H1 (cell line): ENCODE results near the gene PCAT7. TPM values are rescaled to one million over a fixed set of nuclear protein-coding genes. Genes with fewer than 3 reads are reported as not detected.

Source experiments
- CTCF ChIA-PET: fragments of 300-600 bp; sonication (Branson Sonifier 250); formaldehyde crosslinking; loops from one replicate; lab custom pipeline; 2021; ENCODE audit not compliant: partially characterized antibody; lab: Charles Lee
- POLR2A ChIA-PET: fragments of 300-600 bp; sonication (Branson Sonifier 250); formaldehyde crosslinking; loops from one replicate; lab custom pipeline; 2021; ENCODE audit warnings: inconsistent platforms; ENCODE audit not compliant: partially characterized antibody; lab: Charles Lee
- DNase-seq, 2 experiments: peaks; one replicate each; pipeline versions ENCODE4 v3.0.0 to v3.0.0-alpha.2; 2010 to 2022; ENCODE audit warnings: low spot score in 2 of 2, low read depth in 1 of 2, mixed read lengths in 1 of 2
- FAIRE-seq: peaks from 2 replicates; lab custom pipeline; 2011; peaks lifted over from hg19 to GRCh38; lab: Jason Lieb, UNC
- H2AFZ ChIP-seq: 2 replicates; pipeline ENCODE4 v1.8.1; 2012; ENCODE audit warnings: low read length, inconsistent platforms
- H2AK5ac ChIP-seq: 2 replicates; pipeline ENCODE4 v1.6.1; 2013; ENCODE audit warnings: low read depth, low read length
- H2BK120ac ChIP-seq: replicated peaks from 2 replicates; pipeline ENCODE3; 2013; ENCODE audit warnings: low read depth, low read length, inconsistent platforms
- H2BK12ac ChIP-seq: 2 replicates; pipeline ENCODE4 v1.6.1; 2013; ENCODE audit warnings: low read depth, low read length
- H2BK15ac ChIP-seq: 2 replicates; pipeline ENCODE4 v1.6.1; 2013; ENCODE audit warnings: low read length
- H2BK20ac ChIP-seq: 2 replicates; pipeline ENCODE4 v1.6.1; 2013; ENCODE audit warnings: low read length
- H2BK5ac ChIP-seq: 2 replicates; pipeline ENCODE4 v1.6.1; 2013; ENCODE audit warnings: low read depth, low read length
- H3K14ac ChIP-seq: 2 replicates; pipeline ENCODE4 v1.6.1; 2013; ENCODE audit warnings: inconsistent platforms; ENCODE audit not compliant: insufficient read length
- H3K18ac ChIP-seq: 2 replicates; pipeline ENCODE4 v1.6.1; 2013; ENCODE audit warnings: low read length; ENCODE audit errors: extremely low read depth
- H3K23ac ChIP-seq: 2 replicates; pipeline ENCODE4 v1.6.1; 2013; ENCODE audit warnings: inconsistent platforms; ENCODE audit not compliant: insufficient read length
- H3K23me2 ChIP-seq: 2 replicates; pipeline ENCODE4 v1.6.1; 2013; ENCODE audit warnings: low read depth, low read length
- H3K27ac ChIP-seq: 2 replicates; pipeline ENCODE4 v1.6.1; 2011; ENCODE audit warnings: low read depth, low read length, inconsistent platforms
- H3K27me3 ChIP-seq, 4 experiments: replicated peaks in 1 of 4; 1 replicate in 1 of 4; 2 replicates in 3 of 4; pipeline versions ENCODE4 v1.6.1 to v1.8.1; 2011 to 2013; ENCODE audit warnings: low read length in 3 of 4, mild to moderate bottlenecking in 3 of 4, inconsistent platforms in 2 of 4, mixed read lengths in 2 of 4, moderate library complexity in 1 of 4; ENCODE audit not compliant: control insufficient read depth in 3 of 4, insufficient read depth in 3 of 4; ENCODE audit errors: extremely low read depth in 1 of 4
- H3K36me3 ChIP-seq, 4 experiments: 2 replicates each; pipeline versions ENCODE4 v1.6.1 to v1.8.1; 2011 to 2013; ENCODE audit warnings: mild to moderate bottlenecking in 4 of 4, low read length in 3 of 4, moderate library complexity in 2 of 4, control low read depth in 1 of 4, inconsistent platforms in 1 of 4; ENCODE audit not compliant: insufficient read depth in 4 of 4, control insufficient read depth in 2 of 4
- H3K4ac ChIP-seq: replicated peaks from 2 replicates; pipeline ENCODE3; 2013; ENCODE audit warnings: low read length, low read depth, mixed read lengths, inconsistent platforms; ENCODE audit not compliant: insufficient read length
- H3K4me1 ChIP-seq, 4 experiments: replicated peaks in 1 of 4; 1 replicate in 1 of 4; 2 replicates in 3 of 4; pipeline versions ENCODE4 v1.6.1 to v1.8.1; 2011 to 2013; ENCODE audit warnings: low read length in 3 of 4, inconsistent platforms in 2 of 4, mixed read lengths in 1 of 4; ENCODE audit not compliant: insufficient read depth in 4 of 4, control insufficient read depth in 3 of 4
- H3K4me2 ChIP-seq, 2 experiments: 2 replicates each; pipeline versions ENCODE4 v1.6.1 to v1.8.1; 2011 to 2013; ENCODE audit warnings: low read depth in 2 of 2, low read length in 2 of 2, control low read depth in 1 of 2, inconsistent platforms in 1 of 2, mild to moderate bottlenecking in 1 of 2; ENCODE audit not compliant: insufficient read depth in 1 of 2
- H3K4me3 ChIP-seq, 4 experiments: fragments of 200-600, 300-600 bp in 1 of 4; sonication (generic), shearing (Covaris generic), sonication (Bioruptor Twin) in 1 of 4; 2 replicates each; pipeline versions ENCODE4 v1.5.1 to v1.8.1; 2011 to 2016; ENCODE audit warnings: low read length in 4 of 4, low read depth in 3 of 4, control low read depth in 2 of 4, inconsistent platforms in 2 of 4, mild to moderate bottlenecking in 2 of 4, mixed read lengths in 1 of 4, moderate library complexity in 1 of 4; ENCODE audit not compliant: insufficient read depth in 2 of 4; ENCODE audit errors: extremely low read depth in 1 of 4
- H3K56ac ChIP-seq: replicated peaks from 2 replicates; pipeline ENCODE3; 2013; ENCODE audit warnings: low read depth, mild to moderate bottlenecking, mixed read lengths, low read length, inconsistent platforms; ENCODE audit not compliant: insufficient read length
- H3K79me1 ChIP-seq: 2 replicates; pipeline ENCODE4 v1.6.1; 2013; ENCODE audit warnings: low read depth, low read length, control low read depth
- H3K79me2 ChIP-seq, 2 experiments: 2 replicates each; pipeline versions ENCODE4 v1.6.1 to v1.8.1; 2012 to 2013; ENCODE audit warnings: low read length in 2 of 2, mild to moderate bottlenecking in 2 of 2, inconsistent platforms in 1 of 2; ENCODE audit not compliant: insufficient read depth in 2 of 2, control insufficient read depth in 1 of 2
- H3K9ac ChIP-seq, 4 experiments: replicated peaks in 1 of 4; 1 replicate in 1 of 4; 2 replicates in 3 of 4; pipeline versions ENCODE4 v1.6.1 to v1.8.1; 2011 to 2013; ENCODE audit warnings: low read depth in 3 of 4, low read length in 3 of 4, control low read depth in 2 of 4, mild to moderate bottlenecking in 2 of 4, moderate library complexity in 2 of 4, inconsistent platforms in 1 of 4; ENCODE audit errors: extremely low read depth in 1 of 4
- H3K9me3 ChIP-seq, 2 experiments: 2 replicates each; pipeline versions ENCODE4 v1.6.1 to v1.8.1; 2012 to 2013; ENCODE audit warnings: mild to moderate bottlenecking in 2 of 2, moderate library complexity in 2 of 2, control low read depth in 1 of 2, inconsistent platforms in 1 of 2, low read depth in 1 of 2, low read length in 1 of 2, mixed read lengths in 1 of 2; ENCODE audit not compliant: insufficient read depth in 2 of 2
- H4K20me1 ChIP-seq, 2 experiments: replicated peaks in 1 of 2; 2 replicates each; pipeline versions ENCODE3 to v1.8.1; 2011 to 2013; ENCODE audit warnings: inconsistent platforms in 2 of 2, low read length in 2 of 2, mild to moderate bottlenecking in 1 of 2; ENCODE audit not compliant: insufficient read depth in 2 of 2, control insufficient read depth in 1 of 2
- H4K5ac ChIP-seq: 2 replicates; pipeline ENCODE4 v1.6.1; 2013; ENCODE audit warnings: low read length, low read depth, mixed read lengths, inconsistent platforms; ENCODE audit not compliant: insufficient read length
- H4K8ac ChIP-seq: 2 replicates; pipeline ENCODE4 v1.8.0; 2013; ENCODE audit warnings: mild to moderate bottlenecking, moderate library complexity, low read length, inconsistent platforms; ENCODE audit not compliant: insufficient read depth; ENCODE audit errors: extremely low read depth
- H4K91ac ChIP-seq: replicated peaks from 2 replicates; pipeline ENCODE3; 2013; ENCODE audit warnings: low read length, mixed read lengths, inconsistent platforms; ENCODE audit not compliant: insufficient read length
- BCL11A ChIP-seq, 2 experiments: IDR thresholded peaks; one replicate each; pipeline ENCODE4 v1.6.1; 2011; ENCODE audit warnings: low read depth in 2 of 2, low read length in 2 of 2, mild to moderate bottlenecking in 2 of 2
- HDAC2 ChIP-seq, 2 experiments: fragments of 300-600 bp in 1 of 2; sonication (generic) in 1 of 2; IDR thresholded peaks; 2 replicates each; pipeline ENCODE4 v1.6.1; 2011 to 2012; ENCODE audit warnings: low read depth in 2 of 2, low read length in 2 of 2, mild to moderate bottlenecking in 2 of 2, moderate library complexity in 2 of 2, borderline replicate concordance in 1 of 2, inconsistent platforms in 1 of 2
- JUN ChIP-seq: IDR thresholded peaks from 2 replicates; pipeline ENCODE4 v1.6.1; 2011; ENCODE audit warnings: low read depth, mild to moderate bottlenecking, improper control_type of control experiment, low read length
- KDM1A ChIP-seq: fragments of 200-600, 300-600 bp; sonication (generic); IDR thresholded peaks from 2 replicates; pipeline ENCODE4 v1.7.1; 2016; ENCODE audit warnings: mild to moderate bottlenecking, low read length, borderline replicate concordance
- SP2 ChIP-seq: IDR thresholded peaks from 2 replicates; pipeline ENCODE4 v1.6.1; 2012; ENCODE audit warnings: mild to moderate bottlenecking, low read length, inconsistent platforms
- SRF ChIP-seq: IDR thresholded peaks from 2 replicates; pipeline ENCODE4 v1.6.1; 2011; ENCODE audit warnings: mild to moderate bottlenecking, low read depth, low read length, moderate library complexity
- TBP ChIP-seq: IDR thresholded peaks from 2 replicates; pipeline ENCODE4 v1.6.1; 2011; ENCODE audit warnings: low read depth, low read length, improper control_type of control experiment
- ZNF274 ChIP-seq: IDR thresholded peaks from 2 replicates; pipeline ENCODE4 v1.7.0; 2012; ENCODE audit warnings: low read length, borderline replicate concordance; ENCODE audit errors: extremely low read depth
- WGBS, 2 experiments: shearing (Covaris generic) in 1 of 2; methylation state at CpG; one replicate each; pipeline versions ENCODE4 v1.1.6 to v1.1.7; 2013 to 2015; ENCODE audit warnings: low lambda C conversion rate in 2 of 2, mixed read lengths in 2 of 2, inconsistent platforms in 1 of 2, low coverage in 1 of 2, missing lambda C conversion rate in 1 of 2; ENCODE audit not compliant: insufficient replicate concordance in 2 of 2, insufficient coverage in 1 of 2, insufficient read length in 1 of 2; ENCODE audit errors: extremely low coverage in 1 of 2, missing lambda C conversion rate in 1 of 2; 5-methylcytosine and 5-hydroxymethylcytosine counted together
- polyA plus RNA-seq, 7 experiments: library from polyadenylated mRNA; depleted of rRNA in 3 of 7; stranded (reverse) in 5 of 7; unstranded in 2 of 7; fragments of >200 nt in 5 of 7; fragments of 200-250 nt in 2 of 7; gene quantifications; 1 replicate in 5 of 7; 2 replicates in 1 of 7; 4 replicates in 1 of 7; pipeline versions ENCODE4 v1.2.1 to v1.2.3, GENCODE V29; 2011 to 2013; ENCODE audit warnings: missing spikeins in 2 of 7, mixed read lengths in 2 of 7
- total RNA-seq: library from RNA; stranded (reverse); fragmentation: NEBNext Ultra II Directional; extraction: Animal tissue kit (Norgen Biotek cat#: 25700); gene quantifications from 2 replicates; pipeline ENCODE4 v1.2.1, GENCODE V29; 2021

PCAT7 gene
- total and polyA plus RNA-seq, 2 of the 8 experiments (the other 6 are each of a cell fraction or from before 2014, with no cell fraction given), result 3.2 to 4.1 TPM

- Histone ChIP-seq H4K8ac (no peak overlapping the region), H3K14ac (no peak overlapping the region), H2BK15ac (no peak overlapping the region), H4K20me1 (no peaks in the 10 kb centered on the region), H3K23ac (no peak overlapping the region), H3K23me2 (no peaks in the 10 kb centered on the region), H3K27me3 (no peaks in the 10 kb centered on the region), H3K9me3 (no peaks in the 10 kb centered on the region), H3K4ac (no peak overlapping the region), H2BK120ac (no peak overlapping the region), H4K5ac (no peak overlapping the region), H3K36me3 (no peaks in the 10 kb centered on the region), H3K9ac (no peak overlapping the region), H2BK5ac (no peak overlapping the region), H2BK12ac (no peak overlapping the region), H3K79me2 (no peaks in the 10 kb centered on the region; a peak in 1 of 4 replicates), H3K4me2 (no peak overlapping the region), H3K18ac (no peak overlapping the region), H3K27ac (no peak overlapping the region), H3K56ac (no peak overlapping the region), H3K4me3 (no peak overlapping the region), H2AK5ac (no peak overlapping the region), H2AFZ (no peak overlapping the region), H2BK20ac (no peak overlapping the region), H4K91ac (no peak overlapping the region), H3K4me1 (no peaks in the 10 kb centered on the region), H3K79me1 (no peaks in the 10 kb centered on the region)
- WGBS, 2 experiments, result 86% methylated on average over 1 of the region's 1 CpG; no CpG with 5 or more reads in 1 of the 2 experiments
- no peak for DNase-seq
- CTCF ChIA-PET, result no interaction called here
- TF ChIP-seq JUN (no peak), KDM1A (no peak), HDAC2 (IDR thresholded peaks at IDR 0.05; ENCODE audit: borderline replicate concordance in 1 of 2, low read depth in 2 of 2, low read length in 2 of 2) (no peak), BCL11A (IDR thresholded peaks at IDR 0.05; ENCODE audit: low read depth in 2 of 2, low read length in 2 of 2) (no peak), TBP (no peak), SRF (no peak), SP2 (no peak), ZNF274 (no peak)
- FAIRE-seq, result no peak
- POLR2A ChIA-PET, result no interaction called here
Observed at GRCh38 chr9:94533155-94533554, 21.7 kb upstream of the PCAT7 start.
